IMR-90 (cell line): ENCODE measurements around the gene ESPL1.

Experiments used
- BHLHE40 ChIP-seq: fragments of 150-350 bp; IDR thresholded peaks from 2 replicates; pipeline ENCODE4 v1.6.1; 2016; ENCODE audit warnings: mild to moderate bottlenecking, low read depth, low read length
- CEBPB ChIP-seq: IDR thresholded peaks from 2 replicates; pipeline ENCODE4 v1.6.1; 2012; ENCODE audit warnings: low read depth, low read length, improper control_type of control experiment
- CTCF ChIP-seq: conservative IDR thresholded peaks from 2 replicates; pipeline ENCODE4 v1.5.1; 2012; ENCODE audit warnings: mild to moderate bottlenecking, low read depth, low read length, improper control_type of control experiment
- ELK1 ChIP-seq: fragments of 150-350 bp; IDR thresholded peaks from 2 replicates; pipeline ENCODE4 v1.6.1; 2016; ENCODE audit warnings: low read depth, mild to moderate bottlenecking, low read length, moderate library complexity, borderline replicate concordance
- MAFK ChIP-seq: IDR thresholded peaks from 2 replicates; pipeline ENCODE4 v1.6.1; 2012; ENCODE audit warnings: low read depth, low read length, improper control_type of control experiment
- MXI1 ChIP-seq: IDR thresholded peaks from 2 replicates; pipeline ENCODE4 v1.6.1; 2012; ENCODE audit warnings: low read depth, mild to moderate bottlenecking, low read length, moderate library complexity, borderline replicate concordance
- NFE2L2 ChIP-seq: fragments of 150-350 bp; IDR thresholded peaks from 2 replicates; pipeline ENCODE4 v1.6.1; 2016; ENCODE audit warnings: low read depth, mild to moderate bottlenecking, low read length
- POLR2A ChIP-seq: IDR thresholded peaks from 2 replicates; pipeline ENCODE4 v1.6.1; 2012; ENCODE audit warnings: mild to moderate bottlenecking, low read depth, low read length
- RAD21 ChIP-seq: IDR thresholded peaks from 2 replicates; pipeline ENCODE4 v1.6.1; 2012; ENCODE audit warnings: low read length, improper control_type of control experiment
- RCOR1 ChIP-seq: IDR thresholded peaks from 2 replicates; pipeline ENCODE4 v1.6.1; 2012; ENCODE audit warnings: mild to moderate bottlenecking, low read length, improper control_type of control experiment; ENCODE audit not compliant: insufficient replicate concordance
- RFX5 ChIP-seq: IDR thresholded peaks from 2 replicates; pipeline ENCODE4 v1.8.0; 2012; ENCODE audit warnings: low read depth, mild to moderate bottlenecking, low read length, moderate library complexity
- SMC3 ChIP-seq: fragments of 150-350 bp; IDR thresholded peaks from 2 replicates; pipeline ENCODE4 v1.6.1; 2016; ENCODE audit warnings: low read depth, mild to moderate bottlenecking, antibody characterized with exemption, low read length, moderate library complexity

GRCh38 chr12:53277981-53278380, 9.9 kb downstream of the ESPL1 start:
- TF ChIP-seq CTCF (no peak), POLR2A (no peak), SMC3 (no peak), ELK1 (no peak), RFX5 (no peak), MAFK (no peak), BHLHE40 (no peak), NFE2L2 (no peak), RCOR1 (no peak), MXI1 (no peak), CEBPB (no peak), RAD21 (no peak)
